Psoas muscle (tissue), 8 donors: ENCODE results near the gene CRYGN. TPM values are rescaled to one million over a fixed set of nuclear protein-coding genes. Genes with fewer than 3 reads are reported as not detected.

ENCODE experiments used
- ATAC-seq, 4 donors: fragments of 200-7000 bp; cut with Tn5 transposase; one replicate each; pipeline ENCODE4 v1.9.1; 2020; ENCODE audit warnings: moderate library complexity in 3 of 4, mild to moderate bottlenecking in 2 of 4
- DNase-seq, 2 donors: peaks; one replicate each; pipeline ENCODE4 v3.0.0-alpha.2; 2020
- H3K27ac ChIP-seq: fragments of 200-600 bp; one replicate; pipeline ENCODE4 v1.8.0; 2022
- H3K27me3 ChIP-seq, 3 donors: fragments of 200-600 bp in 1 of 3; one replicate each; pipeline versions ENCODE4 v1.6.1 to v1.8.0; 2013 to 2022; ENCODE audit warnings: low read length in 2 of 3, mild to moderate bottlenecking in 2 of 3, moderate library complexity in 1 of 3; ENCODE audit not compliant: insufficient read depth in 3 of 3
- H3K36me3 ChIP-seq, 2 donors: fragments of 200-600 bp in 1 of 2; one replicate each; pipeline versions ENCODE4 v1.6.1 to v1.8.0; 2013 to 2022; ENCODE audit warnings: low read depth in 1 of 2, mild to moderate bottlenecking in 1 of 2, moderate library complexity in 1 of 2; ENCODE audit not compliant: insufficient read depth in 1 of 2
- H3K4me1 ChIP-seq: fragments of 200-600 bp; one replicate; pipeline ENCODE4 v1.8.0; 2022
- H3K4me3 ChIP-seq: fragments of 200-600 bp; one replicate; pipeline ENCODE4 v1.8.0; 2022; ENCODE audit warnings: mild to moderate bottlenecking
- H3K9me3 ChIP-seq: fragments of 200-600 bp; one replicate; pipeline ENCODE4 v1.8.0; 2022
- CTCF ChIP-seq: fragments of 200-600 bp; IDR thresholded peaks from one replicate; pipeline ENCODE4 v1.8.0; 2022; ENCODE audit warnings: antibody characterized with exemption
- WGBS, 3 donors: extraction: QIAGEN DNeasy Blood & Tissue Kit; methylation state at CpG; one replicate each; pipeline versions ENCODE4 v1.1.6 to v1.1.7; 2013; 5-methylcytosine and 5-hydroxymethylcytosine counted together
- intact Hi-C, 2 donors: fragments of 100-400 bp; cut with DNase I; formaldehyde crosslinking; loops; one replicate each; pipeline versions ENCODE4 v1.11.0 to v1.14.2; 2022
- polyA plus RNA-seq, 3 donors: library from polyadenylated mRNA; stranded (reverse); fragments of 200-250 nt; gene quantifications; one replicate each; pipeline ENCODE4 v1.2.3, GENCODE V29; 2013
- total RNA-seq, 4 donors: library from RNA; stranded (reverse); fragmentation: NEBNext Ultra II Directional in 2 of 4; extraction: Animal tissue kit (Norgen Biotek cat#: 25700) in 2 of 4; gene quantifications; one replicate each; pipeline versions ENCODE4 v1.2.1 to v1.2.4, GENCODE V29; 2021 to 2023
- donor health status: healthy with polysubstance abuse.
- donor health status: DM: no; HTN: no; CAD: no; lungs with moderate emphysema.
- donor health status: Bipolar disorder and iron deficiency.
- donor health status: healthy.
- donor health status: DM: yes; HTN: yes; CAD: no.
- donor health status: DM: no; HTN: no; CAD: no.
- donor health status: DM: no; HTN: no; CAD: no.
- donor health status: DM: yes; HTN: yes; CAD: no.

Gene CRYGN
- total and polyA plus RNA-seq, 7 donors: 0.12 to 0.15 TPM; not detected in 5

DNA sequence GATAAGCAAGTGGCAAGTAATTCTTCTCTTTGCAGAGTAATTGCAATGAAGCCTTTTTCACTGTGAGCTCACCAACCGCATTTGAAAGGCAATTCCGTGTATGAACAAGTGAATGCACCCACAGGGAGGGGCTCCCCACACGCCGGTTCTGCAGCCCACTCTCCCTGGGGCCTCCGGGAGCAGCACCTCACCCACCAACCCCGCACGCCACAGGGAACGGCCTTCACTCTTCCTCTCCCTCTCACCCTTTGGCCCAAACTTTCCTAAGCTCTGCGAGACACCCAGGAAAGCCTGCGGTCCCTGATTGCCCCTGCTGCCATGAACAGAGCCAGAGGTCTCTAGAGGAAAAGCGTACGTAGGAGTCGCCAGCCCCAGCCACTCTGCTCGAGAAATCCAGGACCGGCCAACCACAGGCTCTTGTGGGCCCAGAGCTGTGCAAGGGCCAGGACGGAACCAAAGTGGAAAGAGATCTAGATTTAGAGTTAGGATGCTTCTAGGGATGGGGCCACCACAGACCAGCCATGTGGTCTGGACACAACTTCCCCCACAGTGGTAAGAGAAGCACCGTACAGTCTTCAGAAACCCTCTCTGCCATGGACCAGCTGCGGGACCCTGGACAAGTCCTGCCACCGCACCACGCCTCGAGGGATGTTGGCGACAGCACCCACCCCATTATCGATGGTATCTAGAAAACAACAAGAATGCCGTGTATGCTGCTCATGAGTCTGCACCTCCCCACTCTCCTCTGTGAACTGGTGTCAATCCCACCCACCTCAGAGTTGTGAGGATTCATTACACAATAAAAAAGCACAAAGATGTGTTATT, 33.7 kb downstream of the CRYGN start:
- Histone ChIP-seq H3K36me3 (no peaks in the 10 kb centered on the region), H3K4me3 (no peak overlapping the region), H3K27ac (no peak overlapping the region), H3K4me1 (peaks cover 10% of the 10 kb centered on the region), H3K27me3 (peaks cover 0 to 38% (median 13%) of the 10 kb centered on the region in 3 donors), H3K9me3 (no peaks in the 10 kb centered on the region)
- ATAC-seq (no peak), DNase-seq (peak in 1 of 2 donors; percentile 24)
- 91 to 92% (median 92%) methylated on average over 24 of the region's 24 CpGs for WGBS, 3 donors
- intact Hi-C loops: no loop called here
- TF ChIP-seq CTCF: no peak

GRCh38 chr7:151405588-151405987, 34.4 kb downstream of the CRYGN start:
- DNase-seq (peak in 1 of 2 donors; percentile 32), ATAC-seq (no peak)
- 85 to 94% (median 90%) methylated on average over 10 of the region's 10 CpGs for WGBS, 3 donors
- H3K27me3 ChIP-seq: peaks cover 0 to 32% (median 11%) of the 10 kb centered on the region in 3 donors
- H3K27ac ChIP-seq: no peak overlapping the region
- no peaks in the 10 kb centered on the region for H3K36me3 ChIP-seq
- no peak overlapping the region for H3K4me3 ChIP-seq
- H3K4me1 ChIP-seq: peaks cover 10% of the 10 kb centered on the region
- intact Hi-C loops: no loop called here
- TF ChIP-seq CTCF: no peak
- no peaks in the 10 kb centered on the region for H3K9me3 ChIP-seq

DNA sequence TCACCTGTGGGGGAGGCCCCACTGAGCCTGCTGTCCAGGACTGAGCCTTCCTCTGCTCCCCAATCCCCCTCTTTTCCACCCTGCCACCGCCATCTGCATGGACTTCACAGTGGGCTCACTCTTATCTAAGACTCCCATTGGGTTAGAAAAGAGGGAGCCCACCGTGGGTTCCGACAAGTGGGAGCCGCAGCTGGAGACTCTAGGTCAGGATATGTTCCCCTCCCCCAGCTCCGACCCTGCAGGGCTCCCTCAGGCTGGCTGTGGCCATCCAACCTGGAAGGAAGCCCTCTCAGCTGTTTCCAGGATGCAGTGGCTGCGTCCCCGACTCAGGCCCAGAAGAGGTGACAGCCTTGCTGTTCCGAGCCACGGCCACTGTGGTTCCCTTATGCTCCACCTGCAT, 34.9 kb downstream of the CRYGN start:
- no peak for TF ChIP-seq CTCF
- ATAC-seq (no peak), DNase-seq (peak in 1 of 2 donors; percentile 44)
- no peaks in the 10 kb centered on the region for H3K36me3 ChIP-seq
- no peak overlapping the region for H3K27ac ChIP-seq
- H3K27me3 ChIP-seq: peaks cover 0 to 26% (median 10%) of the 10 kb centered on the region in 3 donors
- no peaks in the 10 kb centered on the region for H3K9me3 ChIP-seq
- H3K4me3 ChIP-seq: no peak overlapping the region
- intact Hi-C loops: no loop called here
- H3K4me1 ChIP-seq: peaks cover 6% of the 10 kb centered on the region
- WGBS, 3 donors: 67 to 83% (median 70%) methylated on average over 9 of the region's 9 CpGs

DNA sequence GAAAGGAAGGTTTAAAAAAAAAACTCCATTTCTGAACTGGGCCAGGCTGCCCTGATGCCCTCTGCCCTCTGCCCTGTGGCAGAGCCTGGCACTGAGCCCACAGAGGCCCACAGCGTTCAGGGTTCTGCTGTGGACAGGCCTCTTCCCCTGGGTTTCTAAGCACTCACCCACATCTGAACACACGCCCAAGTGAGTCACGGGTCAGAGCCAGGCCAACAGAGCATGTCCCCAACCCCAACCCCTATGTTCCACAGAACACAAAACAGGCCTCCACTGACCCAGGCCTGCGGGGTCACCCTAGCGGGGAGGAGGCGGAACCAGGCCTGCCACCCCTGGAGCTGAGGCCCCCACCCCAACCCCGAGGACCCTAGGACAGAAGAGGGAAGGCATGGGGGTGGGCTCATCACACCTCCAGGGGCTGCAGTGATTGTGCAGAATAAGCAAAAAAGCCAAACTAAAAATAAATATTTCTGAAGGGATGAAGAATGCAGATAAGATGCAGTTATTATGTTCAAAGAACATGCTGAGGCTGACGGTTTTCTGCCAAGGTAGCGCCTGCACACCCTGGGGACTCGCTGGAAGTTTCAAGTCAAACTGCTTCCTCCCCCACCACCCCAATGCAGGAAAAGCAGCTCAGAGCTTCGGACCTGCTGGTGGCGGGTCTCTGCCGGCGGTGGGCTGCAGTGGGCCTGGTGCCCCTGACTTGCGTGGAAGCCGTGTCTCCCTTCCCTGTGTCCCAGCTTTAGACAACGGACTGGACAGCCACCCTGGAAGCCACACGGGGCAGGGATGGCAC, 35.5 kb downstream of the CRYGN start:
- intact Hi-C loops: no loop called here
- peak in 1 of 2 donors; percentile 48 for DNase-seq
- H3K27me3 ChIP-seq: peaks cover 0 to 20% (median 9%) of the 10 kb centered on the region in 3 donors
- no peaks in the 10 kb centered on the region for H3K4me1 ChIP-seq
- TF ChIP-seq CTCF: no peak
- H3K4me3 ChIP-seq: no peak overlapping the region
- WGBS, 3 donors: 65 to 78% (median 73%) methylated on average over 18 of the region's 18 CpGs
- ATAC-seq: peak in 1 of 4 donors; percentile 47
- no peaks in the 10 kb centered on the region for H3K36me3 ChIP-seq
- no peaks in the 10 kb centered on the region for H3K9me3 ChIP-seq
- no peak overlapping the region for H3K27ac ChIP-seq
